GM12878 (cell line): ENCODE measurements around the gene MEDAG. TPM values are rescaled to one million over a fixed set of nuclear protein-coding genes. Genes with fewer than 3 reads are reported as not detected.

Source experiments
- ATAC-seq: fragments of 200-7000 bp; cut with Tn5 transposase; 3 replicates; pipeline ENCODE4 v1.9.1; 2020; ENCODE audit warnings: mild to moderate bottlenecking, moderate library complexity
- Bru-seq: library from RNA; stranded (reverse); fragments of 400-500 nt; gene quantifications from one replicate; lab custom pipeline; 2021; lab: Mats Ljungman, UMichigan
- BruChase-seq, 2 experiments: library from RNA; stranded (reverse); fragments of 400-500 nt; gene quantifications; one replicate each; lab custom pipeline; 2021; lab: Mats Ljungman, UMichigan
- BruUV-seq: library from RNA; stranded (reverse); fragments of 400-500 nt; replicated peaks from 2 replicates; lab custom pipeline; 2021; lab: Mats Ljungman, UMichigan
- CTCF ChIA-PET: fragments of 300-600 bp; sonication (Branson Sonifier 250); formaldehyde crosslinking; extraction: SDS; loops from one replicate; lab custom pipeline; 2021; ENCODE audit warnings: inconsistent platforms; lab: Yijun Ruan, JAX
- POLR2A ChIA-PET: fragments of 350-600 bp; formaldehyde crosslinking; extraction: SDS; loops from one replicate; lab custom pipeline; 2021; ENCODE audit warnings: inconsistent platforms; lab: Charles Lee
- RAD21 ChIA-PET: fragments of 300-600 bp; sonication (Branson Sonifier 250); formaldehyde crosslinking; loops from one replicate; lab custom pipeline; 2023; ENCODE audit warnings: antibody characterized with exemption; ENCODE audit not compliant: unreplicated experiment; lab: Charles Lee
- SMC1A ChIA-PET: fragments of 300-600 bp; sonication (Branson Sonifier 250); formaldehyde crosslinking; loops from one replicate; lab custom pipeline; 2023; ENCODE audit not compliant: unreplicated experiment, uncharacterized antibody; lab: Charles Lee
- DNase-seq: peaks from one replicate; pipeline ENCODE4 v3.0.0-alpha.2; 2011; ENCODE audit warnings: low read depth, low spot score
- FAIRE-seq: peaks from 3 replicates; lab custom pipeline; 2011; peaks lifted over from hg19 to GRCh38; lab: Jason Lieb, UNC
- H2AFZ ChIP-seq: 2 replicates; pipeline ENCODE4 v1.6.0; 2011; ENCODE audit warnings: low read depth, low read length, control low read depth; ENCODE audit not compliant: control insufficient read depth
- H3K27ac ChIP-seq: 2 replicates; pipeline ENCODE4 v1.5.1; 2011; ENCODE audit warnings: control low read depth; ENCODE audit not compliant: control insufficient read depth, insufficient read depth
- H3K27me3 ChIP-seq, 2 experiments: replicated peaks in 1 of 2; 2 replicates each; pipeline versions ENCODE4 v1.6.0 to v1.6.1; 2011; ENCODE audit warnings: low read length in 1 of 2; ENCODE audit not compliant: control insufficient read depth in 2 of 2, insufficient read depth in 2 of 2
- H3K36me3 ChIP-seq, 2 experiments: 2 replicates each; pipeline ENCODE4 v1.5.1; 2011; ENCODE audit warnings: low read length in 1 of 2; ENCODE audit not compliant: control insufficient read depth in 2 of 2, insufficient read depth in 2 of 2
- H3K4me1 ChIP-seq: 2 replicates; pipeline ENCODE4 v1.6.1; 2011; ENCODE audit warnings: mild to moderate bottlenecking, low read length, moderate library complexity, mixed read lengths; ENCODE audit not compliant: control insufficient read depth, insufficient read depth
- H3K4me2 ChIP-seq: 2 replicates; pipeline ENCODE4 v1.6.0; 2011; ENCODE audit warnings: control low read depth; ENCODE audit not compliant: control insufficient read depth, insufficient read depth
- H3K4me3 ChIP-seq: fragments of 200-600 bp; sonication (generic); 2 replicates; pipeline ENCODE4 v1.5.1; 2016
- H3K79me2 ChIP-seq: 2 replicates; pipeline ENCODE4 v1.6.0; 2011; ENCODE audit warnings: low read length; ENCODE audit not compliant: control insufficient read depth, insufficient read depth
- H3K9ac ChIP-seq: 2 replicates; pipeline ENCODE4 v1.8.0; 2011; ENCODE audit warnings: low read length, control low read depth, mixed read lengths; ENCODE audit not compliant: control insufficient read depth, insufficient read depth
- H3K9me3 ChIP-seq: replicated peaks from 3 replicates; pipeline ENCODE4 v1.5.1; 2011; ENCODE audit warnings: mild to moderate bottlenecking, low read length; ENCODE audit not compliant: control insufficient read depth, insufficient read depth
- H4K20me1 ChIP-seq: 2 replicates; pipeline ENCODE4 v1.6.0; 2011; ENCODE audit not compliant: control insufficient read depth, insufficient read depth
- CBX3 ChIP-seq: fragments of 200-600 bp; sonication (generic); IDR thresholded peaks from 2 replicates; pipeline ENCODE4 v1.6.1; 2016; ENCODE audit warnings: low read depth, borderline replicate concordance
- CEBPZ ChIP-seq: fragments of 150-350 bp; IDR thresholded peaks from 2 replicates; pipeline ENCODE4 v1.6.1; 2016; ENCODE audit warnings: low read depth, low read length
- E2F8 ChIP-seq: fragments of 450-650 bp; IDR thresholded peaks from 2 replicates; pipeline ENCODE4 v1.6.1; 2018; ENCODE audit warnings: mild to moderate bottlenecking, low read depth, moderate library complexity; ENCODE audit not compliant: partially characterized antibody
- FOS ChIP-seq: IDR thresholded peaks from 3 replicates; pipeline ENCODE4 v1.6.1; 2011; ENCODE audit warnings: borderline replicate concordance; ENCODE audit not compliant: insufficient read length; ENCODE audit errors: extremely low read depth
- JUNB ChIP-seq: IDR thresholded peaks from 2 replicates; pipeline ENCODE4 v1.6.1; 2016; ENCODE audit warnings: antibody characterized with exemption, mild to moderate bottlenecking
- MYB ChIP-seq: fragments of 150-350 bp; IDR thresholded peaks from 2 replicates; pipeline ENCODE4 v1.6.1; 2014; ENCODE audit warnings: mild to moderate bottlenecking, low read depth, low read length, borderline replicate concordance
- NKRF ChIP-seq: fragments of 450-650 bp; conservative IDR thresholded peaks from 2 replicates; pipeline ENCODE4 v1.6.1; 2017; ENCODE audit warnings: mild to moderate bottlenecking, moderate library complexity
- RAD21 ChIP-seq: IDR thresholded peaks from 2 replicates; pipeline ENCODE4 v1.6.1; 2011; ENCODE audit warnings: mild to moderate bottlenecking, low read depth, low read length, moderate library complexity; ENCODE audit not compliant: insufficient read depth
- RB1 ChIP-seq: fragments of 450-650 bp; formaldehyde crosslinking; IDR thresholded peaks from 2 replicates; pipeline ENCODE4 v1.6.1; 2017; ENCODE audit warnings: mild to moderate bottlenecking, borderline replicate concordance
- SPI1 ChIP-seq: IDR thresholded peaks from 2 replicates; pipeline ENCODE4 v1.6.1; 2011; ENCODE audit warnings: low read depth, mild to moderate bottlenecking, low read length, moderate library complexity, borderline replicate concordance; ENCODE audit not compliant: insufficient read depth
- SREBF2 ChIP-seq: IDR thresholded peaks from 2 replicates; pipeline ENCODE4 v1.6.1; 2012; ENCODE audit warnings: mild to moderate bottlenecking, low read length
- ZNF207 ChIP-seq: fragments of 450-650 bp; IDR thresholded peaks from 2 replicates; pipeline ENCODE4 v1.6.1; 2014; ENCODE audit warnings: antibody characterized with exemption, mild to moderate bottlenecking, borderline replicate concordance
- ZZZ3 ChIP-seq: IDR thresholded peaks from 2 replicates; pipeline ENCODE4 v1.6.1; 2011; ENCODE audit warnings: low read depth; ENCODE audit not compliant: control insufficient read depth, insufficient read length
- WGBS: methylation state at CpG from one replicate; pipeline ENCODE4 v1.1.6; 2016; ENCODE audit warnings: low lambda C conversion rate; ENCODE audit not compliant: insufficient replicate concordance, insufficient coverage; ENCODE audit errors: missing lambda C conversion rate; 5-methylcytosine and 5-hydroxymethylcytosine counted together
- in situ Hi-C: fragments of 300-500 bp; cut with MboI; formaldehyde crosslinking; loops from 9 replicates; pipeline ENCODE4 v1.14.3; 2018; ENCODE audit warnings: mixed read lengths
- intact Hi-C: fragments of 100-400 bp; cut with micrococcal nuclease; formaldehyde crosslinking; loops from one replicate; pipeline ENCODE4 v1.14.2; 2022; ENCODE audit not compliant: unreplicated experiment
- long read RNA-seq, 2 experiments: library from polyadenylated mRNA; unstranded; transcript quantifications; one replicate each; pipeline ENCODE4 v2.0.0, GENCODE V29; 2019 to 2020
- polyA minus RNA-seq, 3 experiments: library from RNA; depleted of rRNA, polyadenylated mRNA; stranded (reverse); fragments of >200 nt; gene quantifications; 2 replicates each; pipeline ENCODE4 v1.2.3, GENCODE V29; 2011
- polyA plus RNA-seq, 11 experiments: library from polyadenylated mRNA; depleted of rRNA in 4 of 11; unstranded in 6 of 11; stranded (reverse) in 5 of 11; fragments of >200 nt; fragmentation: Nextera tagmentation in 4 of 11; fragmentation: Illumina TruSeq in 1 of 11; extraction: Ambion mirVana in 4 of 11; extraction: Trizol in 1 of 11; gene quantifications; 1 replicate in 1 of 11; 2 replicates in 10 of 11; pipeline versions ENCODE4 v1.2.1 to v1.2.3, GENCODE V29; 2011 to 2016; ENCODE audit warnings: inconsistent platforms in 2 of 11, missing spikeins in 2 of 11, low read depth in 1 of 11
- total RNA-seq, 4 experiments: library from RNA; depleted of rRNA in 3 of 4; stranded (reverse); fragments of >200 nt in 3 of 4; fragmentation: Illumina TruSeq in 1 of 4; extraction: Trizol in 1 of 4; gene quantifications; 2 replicates each; pipeline versions ENCODE4 v1.2.1 to v1.2.3, GENCODE V29; 2013 to 2021

MEDAG gene
- not detected in 2 replicates for total RNA-seq (2013; cell fraction: nucleolus; rRNA removed)
- total RNA-seq (2014; rRNA removed), result not detected in 2 replicates
- not detected in 2 replicates for total RNA-seq (2014; rRNA removed; fragmentation: Illumina TruSeq; extraction: Trizol)
- total RNA-seq (2021), result not detected in 2 replicates
- not detected for polyA plus RNA-seq (2011; ENCODE audit: low read depth)
- polyA plus RNA-seq (2011; rRNA removed), result 0.03 TPM in 1 of 2 replicates, not detected in the other
- polyA plus RNA-seq (2011; cell fraction: cytosol; rRNA removed), result not detected in 2 replicates
- not detected in 2 replicates for polyA plus RNA-seq (2011; cell fraction: nucleus; rRNA removed)
- polyA plus RNA-seq (2012), result not detected in 2 replicates
- polyA plus RNA-seq (2014; fragmentation: Illumina TruSeq; extraction: Trizol), result not detected in 2 replicates
- not detected for polyA plus RNA-seq (2014; fragmentation: Nextera tagmentation; extraction: Ambion mirVana)
- polyA plus RNA-seq (2014; rRNA removed), result not detected in 2 replicates
- not detected for polyA plus RNA-seq (2016; fragmentation: Nextera tagmentation; extraction: Ambion mirVana)
- polyA minus RNA-seq (2011; rRNA and poly(A)+ RNA removed), result not detected in 2 replicates
- not detected in 2 replicates for polyA minus RNA-seq (2011; cell fraction: cytosol; rRNA and poly(A)+ RNA removed)
- polyA minus RNA-seq (2011; cell fraction: nucleus; rRNA and poly(A)+ RNA removed), result not detected in 2 replicates
- Bru-seq, nascent RNA, result percentile 15 among the genes with signal in this experiment
- percentile 17 among the genes with signal in this experiment for BruChase-seq, experiment 1, labeled RNA remaining after a 6-hour chase
- BruChase-seq, experiment 2, labeled RNA remaining after a 2-hour chase, result percentile 8 among the genes with signal in this experiment
- long read RNA-seq, experiment 1, result 0 reads
- long read RNA-seq, experiment 2, result 0 reads

GRCh38 chr13:30905932-30906383 lies at the start of gene MEDAG:
MEDAG (plus strand) TSS chr13:30906271; CDS start chr13:30906516, 245 bp downstream.
- no peak within 1 kb of the TSS for H3K9ac ChIP-seq
- POLR2A ChIA-PET, result no interaction called here
- 50% methylated on average over 30 of the region's 35 CpGs for WGBS

More at GRCh38 chr13:30905932-30906383, at the start of gene MEDAG:
- H3K4me1 ChIP-seq, result no peaks in the 10 kb centered on the region
- no peaks in the 10 kb centered on the region for H3K36me3 ChIP-seq
- no TSS peak for BruUV-seq
- no peaks in the 10 kb centered on the region for H4K20me1 ChIP-seq
- ChIA-PET CTCF (no interaction called here), SMC1A (no interaction called here), RAD21 (no interaction called here)
- ATAC-seq (no peak), FAIRE-seq (no peak), DNase-seq (no peak)
- no peak within 1 kb of the TSS for H3K27ac ChIP-seq
- intact Hi-C loops (no loop called here), in situ Hi-C loops (no loop called here)
- H3K9me3 ChIP-seq, result no peaks in the 10 kb centered on the region
- peaks cover under 1 to 7% of the 10 kb centered on the region in 2 experiments; a peak in 3 of 4 replicates for H3K27me3 ChIP-seq
- H3K79me2 ChIP-seq, result no peaks in the 10 kb centered on the region
- no peak within 1 kb of the TSS for H3K4me2 ChIP-seq
- H2AFZ ChIP-seq, result no peak within 1 kb of the TSS
- TF ChIP-seq JUNB (no peak), MYB (no peak), FOS (no peak), NKRF (no peak), SPI1 (no peak), ZZZ3 (no peak), RB1 (no peak), E2F8 (no peak), ZNF207 (no peak), SREBF2 (no peak), CBX3 (no peak), CEBPZ (no peak), RAD21 (no peak)
- H3K4me3 ChIP-seq, result no peak within 1 kb of the TSS
